Breast epithelium (tissue), 3 donors: ENCODE results near the gene PRRC1.

Experiments used
- POLR2A ChIP-seq: fragments of 450-650 bp; IDR thresholded peaks from one replicate; pipeline ENCODE4 v1.6.1; 2016; ENCODE audit warnings: antibody characterized with exemption, mild to moderate bottlenecking, moderate library complexity
- POLR2AphosphoS5 ChIP-seq, 3 donors: sonication (generic); formaldehyde crosslinking; IDR thresholded peaks; one replicate each; pipeline ENCODE4 v1.6.1; 2017; ENCODE audit warnings: antibody characterized with exemption in 3 of 3
- TF ChIP-seq, protein P1 (sequence below), 3 donors: fragments of 450-650 bp; IDR thresholded peaks; one replicate each; pipeline ENCODE4 v1.5.1; 2016 to 2017; ENCODE audit warnings: antibody characterized with exemption in 3 of 3, mild to moderate bottlenecking in 3 of 3, moderate library complexity in 3 of 3

GRCh38 chr5:127564002-127564769 is 46.7 kb downstream of the PRRC1 start:
- TF ChIP-seq, protein P1, sequence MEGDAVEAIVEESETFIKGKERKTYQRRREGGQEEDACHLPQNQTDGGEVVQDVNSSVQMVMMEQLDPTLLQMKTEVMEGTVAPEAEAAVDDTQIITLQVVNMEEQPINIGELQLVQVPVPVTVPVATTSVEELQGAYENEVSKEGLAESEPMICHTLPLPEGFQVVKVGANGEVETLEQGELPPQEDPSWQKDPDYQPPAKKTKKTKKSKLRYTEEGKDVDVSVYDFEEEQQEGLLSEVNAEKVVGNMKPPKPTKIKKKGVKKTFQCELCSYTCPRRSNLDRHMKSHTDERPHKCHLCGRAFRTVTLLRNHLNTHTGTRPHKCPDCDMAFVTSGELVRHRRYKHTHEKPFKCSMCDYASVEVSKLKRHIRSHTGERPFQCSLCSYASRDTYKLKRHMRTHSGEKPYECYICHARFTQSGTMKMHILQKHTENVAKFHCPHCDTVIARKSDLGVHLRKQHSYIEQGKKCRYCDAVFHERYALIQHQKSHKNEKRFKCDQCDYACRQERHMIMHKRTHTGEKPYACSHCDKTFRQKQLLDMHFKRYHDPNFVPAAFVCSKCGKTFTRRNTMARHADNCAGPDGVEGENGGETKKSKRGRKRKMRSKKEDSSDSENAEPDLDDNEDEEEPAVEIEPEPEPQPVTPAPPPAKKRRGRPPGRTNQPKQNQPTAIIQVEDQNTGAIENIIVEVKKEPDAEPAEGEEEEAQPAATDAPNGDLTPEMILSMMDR (IDR thresholded peaks at IDR 0.05) = peak; percentile 45 to 77 (median 66)
- TF ChIP-seq POLR2A (no peak), POLR2AphosphoS5 (IDR thresholded peaks at IDR 0.05) (no peak)
